NCI-H524 treated with DMSO at 0.1 percent for 48 hours (cell line): Measurements from ENCODE around the gene MAFG.

ENCODE experiments used
- DNase-seq: peaks from one replicate; lab custom pipeline; 2025; lab: John Stamatoyannopoulos, UW

The MAFG gene

DNA sequence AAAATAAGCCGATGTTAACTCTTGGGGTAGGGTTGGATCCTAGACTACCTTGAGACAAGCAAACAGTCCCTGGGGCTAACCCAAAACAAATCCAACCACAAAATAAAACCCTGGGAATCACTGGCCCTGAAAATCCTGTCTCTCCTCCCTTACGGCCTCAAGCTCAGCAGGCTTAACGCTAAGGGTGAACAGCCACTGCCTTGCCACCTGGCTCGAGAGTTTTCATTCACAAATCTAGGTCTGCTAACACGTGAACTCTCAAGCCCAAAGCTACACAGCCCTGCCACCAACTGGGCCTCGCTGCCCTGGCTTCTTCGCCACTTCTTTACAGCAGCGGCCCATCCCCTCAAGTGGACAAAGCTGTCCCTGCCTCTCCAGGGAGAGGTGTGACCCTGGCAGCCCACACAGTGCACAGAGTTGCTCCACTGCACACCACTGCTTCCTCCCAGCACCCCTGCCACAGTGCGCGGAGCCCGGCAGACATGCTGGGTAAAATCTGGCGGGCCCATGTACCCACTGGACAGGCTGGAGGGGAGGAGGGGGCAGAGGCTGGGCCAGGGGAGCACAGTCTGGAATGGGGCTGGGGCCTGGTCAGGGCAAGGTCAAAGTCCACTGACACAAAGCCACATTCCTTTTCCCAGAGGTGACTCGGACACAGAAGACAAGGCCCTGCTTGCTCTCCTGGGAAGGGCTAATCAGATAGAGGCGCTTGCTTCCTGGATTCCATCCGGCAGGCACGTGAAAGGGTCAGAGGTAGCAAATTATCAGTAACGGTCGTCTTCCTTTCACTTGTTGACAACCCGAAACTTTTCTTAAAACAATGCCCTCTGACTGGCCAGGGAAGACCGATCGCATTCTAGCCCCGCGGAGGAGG lies 17.3 kb downstream of the MAFG start:
- DNase-seq: no peak

DNA sequence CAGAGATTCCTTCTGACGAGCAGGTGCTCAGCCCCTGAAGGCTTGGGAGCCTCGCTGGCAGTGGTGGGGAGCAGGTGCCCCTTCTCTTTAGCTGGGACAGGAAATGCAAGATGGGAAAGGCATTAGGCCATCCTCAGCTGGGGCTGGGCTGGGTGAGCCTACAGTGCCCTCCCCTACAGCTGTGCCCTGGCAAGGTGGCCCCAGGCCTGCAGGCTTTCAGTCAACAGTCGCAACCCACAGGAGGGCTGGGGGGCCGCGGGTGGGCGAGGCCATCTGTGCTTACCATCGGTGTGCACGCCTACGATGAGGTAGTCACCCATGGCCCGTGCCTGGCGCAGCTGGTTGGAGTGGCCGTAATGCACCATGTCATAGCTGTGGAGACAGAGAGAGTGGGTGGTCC lies 18.3 kb downstream of the MAFG start:
- DNase-seq: no peak

DNA sequence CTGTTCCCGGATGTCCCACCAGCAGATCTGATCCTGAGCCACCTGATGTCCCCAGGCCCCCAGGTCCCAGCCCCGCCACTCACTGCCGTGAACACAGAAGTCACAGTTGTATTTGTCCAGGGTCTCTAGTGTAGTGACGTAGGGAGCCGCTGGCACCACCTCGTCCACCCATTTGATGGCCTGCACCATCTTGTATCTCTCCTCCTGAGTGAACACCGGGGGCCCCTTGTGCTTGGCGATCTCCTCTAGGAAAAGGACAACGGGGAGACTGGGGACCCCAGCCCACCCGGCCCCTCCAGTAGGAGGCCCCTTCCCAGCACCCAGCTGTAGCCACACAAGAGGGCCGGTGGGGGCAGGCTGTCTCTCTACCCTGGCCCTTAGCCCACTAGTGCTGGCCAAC lies 18.7 kb downstream of the MAFG start:
- DNase-seq: no peak

DNA sequence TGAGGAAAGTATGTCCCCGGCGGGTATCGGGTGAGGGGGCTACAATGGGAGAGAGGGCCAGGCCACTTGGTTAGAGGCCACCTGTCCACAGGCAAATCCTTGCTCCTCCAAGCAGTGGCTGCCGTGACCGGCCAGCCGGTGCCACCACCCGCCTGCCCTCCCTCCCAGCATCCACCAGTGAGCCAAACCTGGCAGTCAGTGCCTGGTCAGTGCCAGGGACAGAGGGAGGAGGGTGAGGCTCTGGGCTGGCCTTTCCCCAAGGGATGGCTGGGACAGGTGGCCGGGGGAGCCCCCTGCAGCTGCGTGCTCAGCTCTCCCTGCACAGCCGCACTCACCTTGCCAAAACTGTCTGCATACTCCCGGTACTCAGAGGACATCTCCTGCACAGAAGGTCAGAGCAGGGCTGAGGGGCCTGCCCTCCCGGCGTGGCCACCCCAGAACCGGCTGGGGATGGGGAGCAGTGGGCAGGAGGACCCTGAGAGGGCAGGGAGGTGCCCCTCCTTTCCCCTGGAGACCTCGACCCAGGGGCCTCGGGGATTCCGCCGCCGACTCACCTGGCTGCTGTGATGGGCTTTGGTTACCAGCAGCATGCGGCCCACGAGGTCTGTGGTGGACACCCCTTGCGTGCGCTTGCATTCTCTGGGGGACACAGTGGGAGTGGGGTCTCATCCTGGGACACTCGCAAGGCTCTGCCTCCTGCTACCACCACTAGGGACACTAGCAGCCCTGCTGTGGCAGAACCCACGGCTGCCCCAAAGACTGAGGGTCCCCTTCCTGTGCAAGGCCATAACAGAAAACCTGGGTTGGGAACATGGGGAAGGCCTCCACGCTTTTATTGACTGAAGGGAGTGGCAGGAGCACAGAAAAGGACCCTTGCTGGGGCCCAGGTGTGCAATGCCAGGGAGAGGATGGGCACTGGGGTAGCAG lies 20.1 kb downstream of the MAFG start:
- DNase-seq: no peak

DNA sequence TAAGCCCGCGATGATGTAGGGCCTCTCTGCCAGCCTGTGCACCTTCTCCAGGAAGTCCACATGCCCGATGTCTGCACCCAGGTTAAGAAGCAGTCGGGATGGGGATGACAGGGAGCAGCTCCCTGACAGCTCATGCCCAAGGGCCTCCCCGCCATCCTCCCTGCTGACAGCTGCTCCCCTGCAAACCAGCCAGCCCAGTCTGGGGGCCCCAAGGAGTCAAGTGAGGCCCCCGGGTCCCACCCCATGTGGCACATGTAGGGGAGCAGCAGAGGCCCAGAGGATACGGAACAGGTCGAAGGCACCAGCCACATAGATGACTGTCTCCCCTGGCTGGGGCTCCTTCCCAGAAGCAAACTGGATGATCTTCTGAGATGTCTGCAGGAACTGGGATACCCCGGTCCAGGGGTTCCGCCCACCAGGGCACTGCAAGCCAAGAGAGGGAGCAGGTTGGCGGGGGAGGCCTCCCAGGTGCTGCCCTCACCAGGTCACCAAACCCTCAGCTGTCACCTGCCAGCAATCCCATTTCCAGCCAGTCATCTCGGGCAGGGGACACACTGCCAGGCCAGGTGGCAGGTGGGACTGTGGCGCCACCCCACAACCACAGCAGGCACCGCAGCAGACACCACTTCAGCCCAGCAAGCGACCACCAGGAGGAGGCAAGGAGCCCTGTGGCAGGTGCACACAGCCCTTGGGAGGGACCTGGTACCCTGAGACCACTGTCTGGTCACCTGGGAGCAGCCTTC lies 20.9 kb downstream of the MAFG start:
- DNase-seq: no peak

DNA sequence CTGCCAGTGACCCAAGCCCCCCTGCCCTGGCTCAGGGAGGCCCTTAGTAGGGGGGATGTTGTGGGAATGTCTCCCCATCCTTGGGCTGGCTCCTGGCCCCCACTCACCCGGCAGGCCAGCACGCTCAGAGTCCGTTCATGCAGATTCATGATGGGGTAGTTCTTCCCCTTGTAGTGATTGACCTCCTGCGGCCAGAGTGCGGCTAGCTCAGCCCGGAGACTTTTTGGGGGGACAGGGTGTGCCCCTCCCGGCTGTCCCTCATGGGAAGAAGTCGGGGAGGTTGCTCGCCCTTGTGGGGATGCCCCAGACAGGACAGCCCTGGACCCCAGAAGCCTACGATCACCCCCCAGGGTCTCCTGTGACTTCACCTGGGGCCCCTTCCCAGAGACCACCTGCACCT lies 21.5 kb downstream of the MAFG start:
- DNase-seq: no peak

DNA sequence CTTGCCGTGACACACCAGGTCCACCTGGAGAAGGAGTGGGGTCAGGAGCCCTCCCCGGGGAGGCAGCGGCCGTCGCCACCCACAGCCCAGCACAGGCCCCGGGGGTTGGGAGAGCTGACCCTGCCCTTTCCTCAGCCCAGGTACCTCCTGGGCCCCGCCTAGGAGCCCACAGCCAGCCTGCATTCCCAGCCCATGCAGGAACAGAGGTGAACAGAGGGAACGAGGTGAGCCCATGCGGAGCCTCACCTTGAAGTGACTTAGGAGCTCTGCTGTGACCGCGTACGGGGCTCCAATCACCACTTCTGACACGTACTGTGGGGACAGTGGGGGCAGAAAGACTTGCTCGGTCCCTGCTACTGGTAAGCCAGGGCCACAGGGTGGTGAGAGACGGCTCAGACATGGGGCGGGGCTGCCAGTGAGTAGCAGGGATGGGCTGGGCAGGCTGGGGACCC lies 22.1 kb downstream of the MAFG start:
- no peak for DNase-seq

DNA sequence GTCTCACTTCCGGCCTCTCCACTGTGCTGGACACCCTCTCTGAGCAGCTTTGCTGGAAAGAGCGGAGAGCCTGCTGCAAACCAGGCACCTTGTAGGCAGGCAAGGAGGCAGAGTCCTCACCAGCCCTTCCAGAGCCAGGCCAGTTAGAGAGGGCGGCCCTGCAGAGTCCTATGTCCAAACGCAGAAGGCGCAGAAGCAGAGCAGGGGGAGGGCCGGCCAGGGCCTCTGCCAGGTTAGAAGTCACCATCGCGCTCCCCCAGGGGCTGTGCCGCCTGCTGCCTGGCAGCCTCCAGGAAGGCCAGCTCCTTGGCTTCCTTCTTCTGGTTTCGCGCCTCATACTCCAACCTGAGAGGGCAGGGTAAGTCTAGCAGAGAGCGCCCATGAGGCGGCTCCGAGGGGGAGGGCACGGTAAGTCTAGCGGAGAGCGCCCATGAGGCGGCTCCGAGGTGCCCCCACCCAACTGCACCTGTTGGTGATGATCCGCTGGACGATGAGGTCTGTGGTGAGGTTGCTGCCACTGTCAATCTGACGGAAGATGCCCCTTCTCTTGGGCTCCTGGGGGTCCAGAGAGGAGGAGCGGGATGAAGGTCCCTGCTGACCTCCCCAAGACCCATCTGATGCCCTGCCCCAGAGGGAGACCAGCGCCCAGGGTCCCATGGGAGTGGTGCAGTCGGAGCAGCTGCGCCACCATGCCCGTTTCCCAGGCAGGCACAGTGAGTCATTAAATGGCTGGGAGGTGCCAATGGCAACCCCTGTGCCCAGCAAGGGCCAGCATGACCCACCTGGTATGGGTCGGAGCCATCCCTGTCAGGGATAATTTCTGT lies 22.7 kb downstream of the MAFG start:
- no peak for DNase-seq

DNA sequence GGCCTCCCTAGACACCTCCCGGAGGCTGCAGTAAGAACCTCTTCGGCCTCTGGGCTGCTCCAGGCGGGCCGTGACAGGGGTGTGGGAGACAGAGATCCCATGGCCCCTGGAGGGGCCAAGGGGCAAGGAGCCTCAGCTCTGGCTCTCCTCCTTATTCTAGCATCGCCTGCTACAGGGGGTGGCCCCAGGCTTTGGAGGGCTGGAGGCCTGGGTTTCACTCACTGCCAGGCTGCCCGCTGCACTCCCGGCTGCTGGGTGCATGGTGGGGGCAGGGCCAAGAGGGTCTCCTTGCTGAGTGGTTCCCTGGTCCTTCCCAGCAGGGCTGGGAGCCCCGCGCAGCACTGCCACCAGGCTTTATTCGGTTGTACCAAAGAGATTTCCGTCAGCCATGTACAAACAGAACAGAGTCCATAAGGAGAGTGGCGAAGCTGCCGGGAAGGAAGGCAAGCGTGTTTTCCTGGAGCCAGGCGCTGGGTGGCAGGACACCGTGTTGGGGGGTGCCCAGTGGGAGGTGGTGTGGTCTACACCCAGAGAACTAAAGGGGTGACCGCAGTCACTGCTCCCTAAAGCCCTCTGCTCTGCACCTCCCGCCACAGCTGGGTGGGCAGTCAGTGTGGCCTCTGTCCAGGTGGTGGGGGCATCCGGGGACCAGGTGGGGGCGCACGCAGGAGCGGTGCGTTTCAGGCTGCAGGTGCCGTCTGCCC lies 23.5 kb downstream of the MAFG start:
- DNase-seq: no peak

DNA sequence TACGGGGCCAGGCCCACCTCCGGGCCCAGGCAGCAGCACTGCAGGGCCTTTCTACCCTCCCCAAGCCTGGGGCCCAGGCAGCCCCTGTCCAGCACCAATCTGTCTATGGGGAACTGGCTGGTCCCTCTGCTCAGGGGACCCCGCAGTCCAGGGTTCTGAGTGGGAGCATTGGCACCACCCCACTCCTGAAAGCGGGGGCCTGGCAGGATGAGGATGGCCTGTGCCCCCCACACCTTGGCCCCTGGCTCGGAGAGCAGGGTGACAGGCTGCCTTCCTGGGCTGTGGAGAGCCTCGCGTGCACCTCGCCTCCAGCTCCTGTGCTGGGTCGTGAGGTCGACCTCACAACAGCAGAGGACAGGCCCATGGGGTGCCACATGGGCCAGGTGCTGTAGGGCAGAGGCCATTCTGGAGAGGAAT lies 24.1 kb downstream of the MAFG start:
- no peak for DNase-seq

DNA sequence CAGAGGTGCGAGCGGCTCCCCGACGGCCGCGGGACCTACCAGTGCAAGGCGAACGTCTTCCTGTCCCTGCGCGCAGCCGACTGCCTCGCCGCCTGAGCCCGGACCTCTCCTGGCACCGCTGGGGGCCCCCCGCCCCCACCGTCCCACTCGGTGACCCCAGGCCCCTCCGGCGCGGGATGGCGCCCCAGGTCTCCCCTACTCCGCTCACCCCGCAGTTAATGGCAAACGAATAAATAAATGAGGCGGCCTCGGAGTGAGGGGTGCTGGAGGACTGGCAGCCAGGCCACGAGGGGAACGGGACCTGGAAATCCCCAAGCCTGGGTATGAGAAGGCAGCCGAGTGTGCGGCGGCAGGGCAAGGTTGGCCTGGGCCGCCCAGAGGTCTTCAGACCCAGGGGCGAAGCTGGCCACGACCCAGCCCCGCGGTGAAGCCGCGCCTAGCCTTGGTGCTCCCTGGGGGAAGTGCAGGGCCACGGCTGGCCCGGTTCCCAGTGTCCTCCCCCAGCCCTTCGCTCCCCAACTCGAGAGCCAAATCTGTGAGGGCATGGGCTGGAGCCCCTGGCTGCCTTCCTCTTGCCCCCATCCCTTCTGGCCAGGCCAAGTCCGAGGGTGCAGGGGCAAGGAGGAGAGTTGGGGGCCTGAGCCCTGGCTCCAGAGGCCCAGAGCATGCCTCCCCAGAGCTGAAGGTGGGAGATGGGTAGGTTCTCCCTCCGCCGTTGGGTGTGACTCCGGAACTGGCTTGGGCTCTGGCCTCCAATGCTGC lies 24.7 kb downstream of the MAFG start:
- DNase-seq: no peak

DNA sequence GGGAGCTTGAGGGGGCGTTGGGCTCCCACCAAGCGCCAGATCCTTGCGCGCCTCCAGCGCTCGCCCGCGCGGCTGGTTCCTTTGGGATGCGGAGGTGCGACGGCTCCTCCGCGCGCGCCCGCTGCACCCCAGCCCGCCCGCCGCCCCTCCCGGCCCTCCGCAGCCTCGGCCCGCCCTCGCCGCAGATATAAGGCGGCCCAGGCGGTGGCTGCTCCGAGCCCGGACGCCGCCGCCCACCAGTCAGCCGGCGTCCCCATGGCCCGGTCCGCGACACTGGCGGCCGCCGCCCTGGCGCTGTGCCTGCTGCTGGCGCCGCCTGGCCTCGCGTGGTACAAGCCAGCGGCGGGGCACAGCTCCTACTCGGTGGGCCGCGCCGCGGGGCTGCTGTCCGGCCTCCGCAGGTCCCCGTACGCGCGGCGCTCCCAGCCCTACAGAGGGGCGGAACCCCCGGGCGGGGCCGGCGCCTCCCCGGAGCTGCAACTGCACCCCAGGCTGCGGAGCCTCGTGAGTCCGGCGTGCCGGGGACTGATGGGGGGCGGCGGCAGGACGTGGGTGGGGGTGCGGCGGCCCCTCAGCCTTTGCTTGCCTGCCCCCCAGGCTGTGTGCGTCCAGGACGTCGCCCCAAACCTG lies 25.4 kb downstream of the MAFG start, which contains the start of gene NPB:
Gene NPB, plus strand, starts transcription at position 216 of the 630 bp plus-strand sequence. Its CDS starts 40 bp downstream, at position 256.
- DNase-seq: no peak

DNA sequence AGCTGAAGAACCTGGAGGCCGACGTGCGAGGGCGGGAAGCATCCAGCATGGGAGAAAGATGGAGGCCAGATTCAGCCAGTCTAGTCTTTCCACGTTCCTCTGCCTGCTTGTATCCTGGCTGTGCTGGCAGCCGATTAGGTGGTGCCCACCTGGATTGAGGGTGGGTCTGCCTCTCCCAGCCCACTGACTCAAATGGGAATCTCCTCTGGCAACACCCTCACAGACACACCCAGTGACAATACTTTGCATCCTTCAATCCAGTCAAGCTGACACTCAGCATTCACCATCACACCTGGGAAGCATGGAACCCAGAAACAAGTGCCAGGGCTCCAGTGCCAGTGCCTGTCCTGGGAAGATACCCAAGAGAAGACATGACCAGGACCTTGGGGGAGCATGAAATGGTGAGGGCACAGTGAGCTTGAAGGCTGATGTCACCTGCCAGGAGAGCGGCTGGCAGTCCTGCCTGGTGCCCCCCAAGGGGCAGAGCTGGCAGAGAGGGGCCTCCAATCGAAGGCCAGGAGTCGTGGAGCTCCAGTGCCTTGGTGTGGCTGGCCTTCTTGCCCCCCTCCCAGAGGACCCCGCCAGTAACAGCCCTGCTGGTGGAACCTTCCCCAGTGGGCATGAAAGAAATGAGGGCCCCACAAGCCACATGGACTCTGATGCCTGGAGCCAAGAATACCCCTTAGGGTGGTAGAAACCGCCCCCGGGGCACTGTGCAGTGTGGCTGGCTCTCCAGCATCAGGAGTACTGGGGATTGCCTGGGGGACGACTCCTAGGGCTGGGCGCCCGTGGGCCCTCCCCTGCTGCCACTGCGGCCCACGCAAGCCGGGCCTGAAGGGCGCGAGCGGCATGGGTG lies 26.1 kb downstream of the MAFG start:
- DNase-seq: no peak

DNA sequence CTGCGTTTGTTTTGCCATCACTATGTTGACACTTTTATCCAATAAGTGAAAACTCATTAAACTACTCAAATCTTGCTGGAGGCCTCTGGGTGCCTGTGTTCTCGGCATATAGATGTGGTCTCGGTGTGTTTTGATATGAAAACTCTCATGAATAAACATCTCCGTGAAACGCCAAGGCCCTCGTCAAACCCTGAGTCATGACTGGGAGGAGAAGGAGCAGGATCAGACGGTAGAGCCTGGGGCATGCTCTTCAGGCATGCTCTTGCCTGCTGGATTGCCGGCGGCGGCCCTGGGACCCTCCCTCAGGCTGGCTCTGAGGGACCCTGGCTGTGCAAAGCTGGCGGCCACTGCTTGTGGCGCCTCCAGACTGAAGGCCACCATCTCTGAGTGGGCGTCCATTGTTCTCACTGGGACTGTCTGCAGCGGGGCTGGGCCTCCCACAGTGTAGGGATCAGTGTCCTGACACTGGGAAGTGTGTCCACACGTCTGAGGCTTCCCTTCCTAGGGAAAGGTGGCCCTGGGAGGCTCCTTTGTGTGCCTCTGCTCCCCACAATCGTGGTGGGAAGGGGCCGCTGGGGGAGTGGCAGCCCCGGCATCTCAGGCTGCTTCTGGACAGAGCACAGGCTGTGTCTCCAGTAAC lies 27.2 kb downstream of the MAFG start:
- no peak for DNase-seq

DNA sequence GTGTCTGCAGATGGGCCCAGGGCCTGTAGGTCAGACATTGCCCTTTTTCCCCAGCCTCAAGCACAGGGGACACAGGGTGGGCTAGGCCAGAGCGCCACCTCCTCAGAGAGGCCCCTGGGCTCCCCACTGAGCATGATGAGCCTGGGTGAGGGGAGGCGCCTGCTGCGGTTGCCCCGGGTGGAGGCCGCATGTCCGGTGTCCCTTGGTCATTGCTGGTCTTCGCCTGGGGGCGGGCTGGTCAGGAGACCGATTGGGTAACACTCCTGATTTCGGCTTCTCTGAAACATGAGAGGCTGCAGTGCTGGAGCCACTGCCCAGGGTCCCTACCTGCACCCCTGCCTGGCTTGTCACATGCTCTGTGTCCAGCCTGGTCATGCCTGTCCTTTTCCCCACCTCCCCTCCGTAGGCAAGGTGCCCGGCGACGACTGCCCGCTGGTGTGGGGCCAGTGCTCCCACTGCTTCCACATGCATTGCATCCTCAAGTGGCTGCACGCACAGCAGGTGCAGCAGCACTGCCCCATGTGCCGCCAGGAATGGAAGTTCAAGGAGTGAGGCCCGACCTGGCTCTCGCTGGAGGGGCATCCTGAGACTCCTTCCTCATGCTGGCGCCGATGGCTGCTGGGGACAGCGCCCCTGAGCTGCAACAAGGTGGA lies 27.9 kb downstream of the MAFG start:
- no peak for DNase-seq

DNA sequence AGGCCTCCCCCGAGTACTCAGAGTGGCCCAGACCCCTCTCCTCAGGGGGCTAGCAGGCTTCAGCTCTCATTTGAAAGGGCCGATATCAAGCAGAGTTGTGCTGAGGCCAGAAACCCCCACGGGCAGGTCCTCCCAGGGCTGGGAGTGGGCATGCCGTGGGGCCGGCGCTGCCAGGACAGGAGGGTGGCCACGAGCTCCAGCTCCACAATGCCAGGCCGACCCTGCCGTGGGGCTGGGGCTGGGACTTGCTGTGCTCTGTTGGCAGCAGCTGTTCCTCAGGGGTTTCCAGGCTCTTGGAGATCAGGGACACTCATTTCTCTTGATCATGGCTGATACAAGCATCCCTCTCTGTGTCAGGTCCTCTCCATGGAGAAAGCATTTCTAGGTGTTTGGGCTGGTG lies 28.6 kb downstream of the MAFG start:
- no peak for DNase-seq
